ENCODE measurements around the gene PARVG.

- no peak for TF ChIP-seq CTCF (IDR thresholded peaks at IDR 0.05; ENCODE audit: extremely low read depth in 1 of 2, insufficient read depth in 1 of 2, low read depth in 1 of 2, low read length in 2 of 2)
- no peak for TF ChIP-seq POLR2AphosphoS5 (IDR thresholded peaks at IDR 0.05; ENCODE audit: insufficient read depth, low read depth, low read length)
- no peak for TF ChIP-seq MAX (IDR thresholded peaks at IDR 0.05; ENCODE audit: insufficient read depth, insufficient read length)
These were observed 36.6 kb upstream of the PARVG start for GRCh38 chr22:44144046-44144569.

Data from endothelial cell of umbilical vein (primary cell).